NB4 (cell line): Measurements from ENCODE around the gene IL36RN.

Experiments
- POLR2A ChIP-seq: IDR thresholded peaks from 2 replicates; pipeline ENCODE4 v1.6.1; 2011; ENCODE audit warnings: mild to moderate bottlenecking; ENCODE audit not compliant: insufficient read length; ENCODE audit errors: extremely low read depth
- TF ChIP-seq, protein P1 (sequence below): IDR thresholded peaks from one replicate; pipeline ENCODE4 v1.5.1; 2012; ENCODE audit warnings: low read depth, low read length
- TF ChIP-seq, protein P2 (sequence below): IDR thresholded peaks from 2 replicates; pipeline ENCODE4 v1.6.1; 2011; ENCODE audit warnings: low read depth, low read length

DNA sequence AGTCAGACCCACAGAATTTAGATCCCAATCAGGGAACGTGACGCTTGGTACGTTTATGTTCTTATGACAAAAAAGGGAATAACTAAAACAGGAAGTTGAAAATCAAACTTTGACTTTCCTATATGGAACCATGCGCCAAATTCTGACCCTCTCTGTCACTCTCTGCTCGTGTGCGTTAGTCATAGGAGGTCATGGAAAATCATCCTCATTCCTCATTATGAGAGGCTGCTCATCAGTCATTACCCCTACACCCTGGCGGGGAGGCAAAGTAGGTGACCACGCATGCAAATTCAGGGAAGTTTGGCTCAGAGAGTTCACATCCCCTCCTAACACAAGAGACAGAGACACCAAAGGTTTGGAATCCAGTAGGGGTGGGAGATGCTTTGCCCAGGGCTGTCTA, 24.3 kb downstream of the IL36RN start:
- TF ChIP-seq, protein P1, sequence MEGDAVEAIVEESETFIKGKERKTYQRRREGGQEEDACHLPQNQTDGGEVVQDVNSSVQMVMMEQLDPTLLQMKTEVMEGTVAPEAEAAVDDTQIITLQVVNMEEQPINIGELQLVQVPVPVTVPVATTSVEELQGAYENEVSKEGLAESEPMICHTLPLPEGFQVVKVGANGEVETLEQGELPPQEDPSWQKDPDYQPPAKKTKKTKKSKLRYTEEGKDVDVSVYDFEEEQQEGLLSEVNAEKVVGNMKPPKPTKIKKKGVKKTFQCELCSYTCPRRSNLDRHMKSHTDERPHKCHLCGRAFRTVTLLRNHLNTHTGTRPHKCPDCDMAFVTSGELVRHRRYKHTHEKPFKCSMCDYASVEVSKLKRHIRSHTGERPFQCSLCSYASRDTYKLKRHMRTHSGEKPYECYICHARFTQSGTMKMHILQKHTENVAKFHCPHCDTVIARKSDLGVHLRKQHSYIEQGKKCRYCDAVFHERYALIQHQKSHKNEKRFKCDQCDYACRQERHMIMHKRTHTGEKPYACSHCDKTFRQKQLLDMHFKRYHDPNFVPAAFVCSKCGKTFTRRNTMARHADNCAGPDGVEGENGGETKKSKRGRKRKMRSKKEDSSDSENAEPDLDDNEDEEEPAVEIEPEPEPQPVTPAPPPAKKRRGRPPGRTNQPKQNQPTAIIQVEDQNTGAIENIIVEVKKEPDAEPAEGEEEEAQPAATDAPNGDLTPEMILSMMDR, result no peak
- TF ChIP-seq, protein P2, sequence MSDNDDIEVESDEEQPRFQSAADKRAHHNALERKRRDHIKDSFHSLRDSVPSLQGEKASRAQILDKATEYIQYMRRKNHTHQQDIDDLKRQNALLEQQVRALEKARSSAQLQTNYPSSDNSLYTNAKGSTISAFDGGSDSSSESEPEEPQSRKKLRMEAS, result no peak
- no peak for TF ChIP-seq POLR2A
